Measurements from ENCODE around the gene TP53BP1.

The TP53BP1 gene

GRCh38 chr15:43521419-43521818 is 28.5 kb upstream of the TP53BP1 start:
- ChIA-PET POLR2A (no interaction called here), CTCF (no interaction called here)
- TF ChIP-seq CTCF (IDR thresholded peaks at IDR 0.05; ENCODE audit: control extremely low read depth, extremely low read depth, low read depth, missing control alignments): no peak
- DNase-seq (ENCODE audit: extremely low spot score): no peak

GRCh38 chr15:43520138-43520537 is 27.2 kb upstream of the TP53BP1 start:
- POLR2A ChIA-PET: no interaction called here
- no peak for DNase-seq (ENCODE audit: extremely low spot score)
- CTCF ChIA-PET: interaction anchor here (0.7 to 1.5 kb wide), 2 partner anchors 10 to 13 kb away, joined by 3 read pairs; no protein-coding TSS in a partner anchor

GRCh38 chr15:43519196-43519595 is 26.2 kb upstream of the TP53BP1 start:
- TF ChIP-seq CTCF (IDR thresholded peaks at IDR 0.05; ENCODE audit: control extremely low read depth, extremely low read depth, low read depth, missing control alignments): no peak
- CTCF ChIA-PET: interaction anchor here (1.5 kb wide), 1 partner anchor 9 kb away, joined by 3 read pairs; no protein-coding TSS in a partner anchor
- POLR2A ChIA-PET: no interaction called here
- DNase-seq (ENCODE audit: extremely low spot score): no peak

More at GRCh38 chr15:43520138-43520537, 27.2 kb upstream of the TP53BP1 start:
- no peak for TF ChIP-seq CTCF (IDR thresholded peaks at IDR 0.05; ENCODE audit: control extremely low read depth, extremely low read depth, low read depth, missing control alignments)

- DNase-seq (ENCODE audit: extremely low spot score): no peak
- CTCF ChIA-PET: no interaction called here
- TF ChIP-seq CTCF (IDR thresholded peaks at IDR 0.05; ENCODE audit: control extremely low read depth, extremely low read depth, low read depth, missing control alignments): no peak
- POLR2A ChIA-PET: interaction anchor here (0.6 kb wide), 1 partner anchor 307 kb away, joined by 3 read pairs; no protein-coding TSS in a partner anchor
These were observed 25.3 kb upstream of the TP53BP1 start for GRCh38 chr15:43518197-43518761.

- no peak for TF ChIP-seq CTCF (IDR thresholded peaks at IDR 0.05; ENCODE audit: control extremely low read depth, extremely low read depth, low read depth, missing control alignments)
- DNase-seq (ENCODE audit: extremely low spot score): no peak
- POLR2A ChIA-PET: no interaction called here
- CTCF ChIA-PET: interaction anchor here (1.0 to 4.2 kb wide), 3 partner anchors 17 to 47 kb away, joined by 3 to 15 read pairs (median 4); no protein-coding TSS in a partner anchor
These were observed 24.6 kb upstream of the TP53BP1 start, which contains the start of gene MAP1A for GRCh38 chr15:43517354-43518196. Gene MAP1A, plus strand, starts transcription at chr15:43517608. Its CDS starts 3,866 bp downstream, at chr15:43521474.

GRCh38 chr15:43516801-43517353 is 23.9 kb upstream of the TP53BP1 start:
- DNase-seq (ENCODE audit: extremely low spot score): no peak
- CTCF ChIA-PET: interaction anchor here (1.0 to 4.2 kb wide), 4 partner anchors 17 to 46 kb away, joined by 3 to 24 read pairs (median 10); no protein-coding TSS in a partner anchor
- TF ChIP-seq CTCF (IDR thresholded peaks at IDR 0.05; ENCODE audit: control extremely low read depth, extremely low read depth, low read depth, missing control alignments): no peak
- POLR2A ChIA-PET: no interaction called here
